Nephron (organoid): ENCODE measurements around the gene POC1A.
A peak's percentile ranks its signal among the peaks of the same experiment; 100 is the strongest.
"Not testable (repeated sequence)": the region's sequence is repeated elsewhere in the genome, so short reads cannot be mapped to it uniquely, and the experiment has no call there.

Experiments
- H3K27ac Mint-ChIP-seq, 3 experiments: 2 replicates each; pipeline ENCODE4 v1.8.0; 2020; ENCODE audit warnings: mixed read lengths in 3 of 3, mild to moderate bottlenecking in 2 of 3, moderate library complexity in 1 of 3
- H3K27me3 Mint-ChIP-seq: 2 replicates; pipeline ENCODE4 v1.8.0; 2021; ENCODE audit warnings: low read depth, mild to moderate bottlenecking, moderate library complexity, mixed read lengths
- H3K36me3 Mint-ChIP-seq: 2 replicates; pipeline ENCODE4 v1.8.0; 2020; ENCODE audit warnings: low read depth, mixed read lengths
- H3K4me1 Mint-ChIP-seq: 2 replicates; pipeline ENCODE4 v1.8.0; 2020; ENCODE audit warnings: mixed read lengths
- H3K4me3 Mint-ChIP-seq, 3 experiments: 2 replicates each; pipeline ENCODE4 v1.8.0; 2020; ENCODE audit warnings: mild to moderate bottlenecking in 3 of 3, mixed read lengths in 3 of 3, moderate library complexity in 2 of 3
- H3K9me3 Mint-ChIP-seq: 2 replicates; pipeline ENCODE4 v1.8.0; 2020; ENCODE audit warnings: mixed read lengths
- TF ChIP-seq, protein P1 (sequence below), 3 experiments: fragments of 200-600 bp; sonication (generic); IDR thresholded peaks; one replicate each; pipeline ENCODE4 v1.5.0; 2021; ENCODE audit warnings: antibody characterized with exemption in 3 of 3; ENCODE audit not compliant: unreplicated experiment in 3 of 3

POC1A gene

DNA sequence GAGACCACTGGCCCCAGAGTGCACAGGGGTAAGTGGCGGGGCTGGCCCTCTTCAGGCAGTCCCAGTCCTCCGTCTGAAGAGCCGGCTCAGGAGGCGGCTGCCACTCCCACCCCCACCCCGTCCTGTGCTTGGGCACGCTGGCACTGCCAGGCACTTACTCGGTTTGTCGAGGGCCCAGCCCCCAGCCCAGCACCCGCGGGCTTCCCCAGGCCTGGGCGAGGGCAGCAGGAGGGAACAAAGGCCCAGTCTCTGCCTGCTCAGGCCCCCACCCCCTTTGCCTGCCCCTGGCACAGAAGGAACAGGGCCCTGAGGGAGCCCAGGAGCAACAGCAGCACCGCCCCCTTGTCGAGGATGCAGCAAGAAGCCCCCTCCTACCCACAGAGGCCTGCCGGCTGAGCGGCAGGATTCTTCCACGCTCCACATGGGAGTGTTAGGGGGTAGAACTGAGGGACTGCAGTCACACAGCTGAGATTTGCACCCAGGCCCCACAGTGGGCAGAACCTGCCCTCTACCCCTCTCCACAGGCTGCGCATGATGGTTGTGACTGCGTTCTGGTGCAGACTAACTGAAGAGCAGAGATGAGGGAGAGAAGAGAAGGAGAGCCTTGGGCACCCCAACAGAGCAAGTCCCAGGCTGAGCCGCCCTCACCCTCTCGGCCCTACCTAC is 106.8 kb downstream of the POC1A start:
- Mint-ChIP-seq H3K4me3 (no peak overlapping the region), H3K27ac (no peak overlapping the region), H3K9me3 (no peaks in the 10 kb centered on the region), H3K4me1 (peaks cover 24% of the 10 kb centered on the region), H3K27me3 (peaks cover 10% of the 10 kb centered on the region), H3K36me3 (peaks cover 31% of the 10 kb centered on the region)
- TF ChIP-seq, protein P1, sequence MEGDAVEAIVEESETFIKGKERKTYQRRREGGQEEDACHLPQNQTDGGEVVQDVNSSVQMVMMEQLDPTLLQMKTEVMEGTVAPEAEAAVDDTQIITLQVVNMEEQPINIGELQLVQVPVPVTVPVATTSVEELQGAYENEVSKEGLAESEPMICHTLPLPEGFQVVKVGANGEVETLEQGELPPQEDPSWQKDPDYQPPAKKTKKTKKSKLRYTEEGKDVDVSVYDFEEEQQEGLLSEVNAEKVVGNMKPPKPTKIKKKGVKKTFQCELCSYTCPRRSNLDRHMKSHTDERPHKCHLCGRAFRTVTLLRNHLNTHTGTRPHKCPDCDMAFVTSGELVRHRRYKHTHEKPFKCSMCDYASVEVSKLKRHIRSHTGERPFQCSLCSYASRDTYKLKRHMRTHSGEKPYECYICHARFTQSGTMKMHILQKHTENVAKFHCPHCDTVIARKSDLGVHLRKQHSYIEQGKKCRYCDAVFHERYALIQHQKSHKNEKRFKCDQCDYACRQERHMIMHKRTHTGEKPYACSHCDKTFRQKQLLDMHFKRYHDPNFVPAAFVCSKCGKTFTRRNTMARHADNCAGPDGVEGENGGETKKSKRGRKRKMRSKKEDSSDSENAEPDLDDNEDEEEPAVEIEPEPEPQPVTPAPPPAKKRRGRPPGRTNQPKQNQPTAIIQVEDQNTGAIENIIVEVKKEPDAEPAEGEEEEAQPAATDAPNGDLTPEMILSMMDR (IDR thresholded peaks at IDR 0.05; ENCODE audit: unreplicated experiment in 3 of 3), result no peak

GRCh38 chr3:52046902-52047239 is 107.4 kb downstream of the POC1A start:
- H3K27ac Mint-ChIP-seq, result peak overlapping the region in 1 of 3 experiments; percentile 40
- H3K9me3 Mint-ChIP-seq, result no peaks in the 10 kb centered on the region
- H3K4me1 Mint-ChIP-seq, result peaks cover 19% of the 10 kb centered on the region
- no peak overlapping the region for H3K4me3 Mint-ChIP-seq
- TF ChIP-seq, protein P1 (IDR thresholded peaks at IDR 0.05; ENCODE audit: unreplicated experiment in 3 of 3), result no peak
- peaks cover 25% of the 10 kb centered on the region for H3K36me3 Mint-ChIP-seq
- H3K27me3 Mint-ChIP-seq, result peaks cover 10% of the 10 kb centered on the region

DNA sequence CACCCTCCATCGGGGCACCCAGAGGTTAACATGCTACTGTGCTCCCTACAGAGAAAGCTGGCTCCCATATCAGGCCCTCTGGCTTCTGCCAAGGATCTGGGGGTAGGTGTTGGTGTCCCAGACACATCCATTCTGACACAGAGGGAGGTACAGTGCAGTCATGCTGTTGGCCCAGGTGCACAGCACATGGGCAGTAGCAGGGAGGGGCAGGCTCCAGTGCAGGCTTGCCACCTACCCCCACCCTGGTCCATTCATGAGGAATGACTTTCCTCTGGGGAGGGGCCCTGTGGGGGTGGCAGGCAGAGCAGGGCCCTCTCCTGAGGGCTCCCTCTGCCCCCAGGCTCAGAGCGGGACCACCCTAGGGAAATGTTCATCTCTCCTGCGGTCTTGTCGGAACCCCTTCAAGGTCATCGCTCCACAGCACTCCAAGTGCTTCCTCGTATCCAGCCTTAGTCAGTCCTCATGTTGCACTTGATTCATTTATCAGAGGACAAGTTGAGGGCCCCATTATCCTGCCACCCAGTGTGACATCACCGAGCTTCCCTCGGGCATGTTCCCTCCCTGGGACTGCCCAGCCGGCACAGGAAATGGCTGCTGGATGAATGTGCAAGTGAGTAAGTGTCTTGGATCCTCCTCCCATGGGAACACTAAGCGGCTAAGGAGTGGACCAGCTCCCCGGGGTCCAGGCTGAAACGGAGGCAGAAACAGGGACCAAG is 107.9 kb downstream of the POC1A start:
- H3K36me3 Mint-ChIP-seq, result peaks cover 20% of the 10 kb centered on the region
- H3K27ac Mint-ChIP-seq, result peak overlapping the region in 1 of 3 experiments; percentile 40
- TF ChIP-seq, protein P1 (IDR thresholded peaks at IDR 0.05; ENCODE audit: unreplicated experiment in 3 of 3), result no peak
- H3K27me3 Mint-ChIP-seq, result peaks cover 10% of the 10 kb centered on the region
- H3K4me1 Mint-ChIP-seq, result peaks cover 20% of the 10 kb centered on the region
- H3K4me3 Mint-ChIP-seq, result no peak overlapping the region
- no peaks in the 10 kb centered on the region for H3K9me3 Mint-ChIP-seq

GRCh38 chr3:52044869-52045619 is 109.2 kb downstream of the POC1A start:
- peaks cover 27% of the 10 kb centered on the region for H3K4me1 Mint-ChIP-seq
- peaks cover 11% of the 10 kb centered on the region for H3K36me3 Mint-ChIP-seq
- H3K9me3 Mint-ChIP-seq, result no peaks in the 10 kb centered on the region
- TF ChIP-seq, protein P1 (IDR thresholded peaks at IDR 0.05; ENCODE audit: unreplicated experiment in 3 of 3), result no peak
- H3K27me3 Mint-ChIP-seq, result peaks cover 10% of the 10 kb centered on the region
- H3K27ac Mint-ChIP-seq, result peak overlapping the region; percentile 12 to 61 (median 61)
- no peak overlapping the region for H3K4me3 Mint-ChIP-seq

DNA sequence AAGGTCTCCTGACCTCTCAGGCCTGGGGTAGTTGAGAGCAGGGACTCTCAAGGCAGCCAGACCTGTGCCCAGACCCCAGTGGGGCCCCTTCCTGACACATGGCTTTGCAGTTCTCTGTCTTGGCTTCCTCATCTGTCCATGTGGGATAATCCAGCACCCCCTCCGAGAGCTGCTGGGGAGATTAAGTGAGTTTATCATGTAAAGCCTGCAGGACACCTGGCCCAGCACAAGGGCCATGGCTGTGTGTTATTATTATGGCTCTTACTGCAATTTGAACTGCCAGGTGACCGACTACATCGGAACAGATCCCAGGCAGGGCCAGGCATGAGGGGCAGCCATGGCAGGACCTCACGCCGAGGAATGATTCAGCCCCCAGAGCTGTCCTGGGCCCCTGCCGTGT is 110.5 kb downstream of the POC1A start:
- Mint-ChIP-seq H3K4me1 (peaks cover 27% of the 10 kb centered on the region), H3K27ac (peak overlapping the region in 2 of 3 experiments; percentile 33 to 50), H3K36me3 (no peaks in the 10 kb centered on the region), H3K9me3 (no peaks in the 10 kb centered on the region), H3K27me3 (peaks cover 10% of the 10 kb centered on the region), H3K4me3 (no peak overlapping the region)
- TF ChIP-seq, protein P1 (IDR thresholded peaks at IDR 0.05; ENCODE audit: unreplicated experiment in 3 of 3), result no peak

GRCh38 chr3:52043039-52043438 is 111.2 kb downstream of the POC1A start:
- not testable (repeated sequence) for H3K9me3 Mint-ChIP-seq, H3K27ac Mint-ChIP-seq, H3K4me3 Mint-ChIP-seq, H3K36me3 Mint-ChIP-seq
- H3K27me3 Mint-ChIP-seq, result peaks cover 10% of the 10 kb centered on the region
- H3K4me1 Mint-ChIP-seq, result peaks cover 27% of the 10 kb centered on the region
